ENCODE data around the gene FAM72C.
"Not testable (repeated sequence)": the region's sequence is repeated elsewhere in the genome, so short reads cannot be mapped to it uniquely, and the experiment has no call there.

DNA sequence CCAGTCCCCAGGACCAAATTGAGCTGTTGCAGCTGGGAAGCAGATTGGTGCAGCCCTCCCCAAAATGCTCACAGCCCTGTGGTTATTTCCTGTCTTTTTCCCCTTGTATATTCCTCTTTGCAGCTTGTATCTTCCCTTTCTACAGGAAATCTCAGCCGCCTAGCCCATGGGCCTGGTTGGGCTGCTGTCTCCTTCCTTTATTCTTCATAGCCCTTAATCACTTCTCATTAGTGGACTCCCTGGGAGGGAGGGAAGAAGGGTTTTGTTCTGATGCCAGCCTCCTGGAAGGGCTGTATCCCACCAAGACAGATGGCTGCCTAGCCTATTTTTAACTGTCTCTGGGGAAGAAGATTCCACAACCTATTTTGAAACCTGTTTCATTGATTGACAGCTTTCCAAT lies 32.5 kb upstream of the FAM72C start:
- not testable (repeated sequence) for TF ChIP-seq EZH2phosphoT487 (IDR thresholded peaks at IDR 0.05; ENCODE audit: low read depth, severe bottlenecking, unreplicated experiment); CTCF (IDR thresholded peaks at IDR 0.05; ENCODE audit: poor library complexity)

All from hepatocyte (in vitro differentiated cells).